Gastroesophageal sphincter (tissue), 3 donors: ENCODE results near the gene NDUFA1.
"Not testable (repeated sequence)": the region's sequence is repeated elsewhere in the genome, so short reads cannot be mapped to it uniquely, and the experiment has no call there.

Experiments
- CTCF ChIP-seq, 4 experiments: fragments of 200-600 bp in 2 of 4; fragments of 450-650 bp in 2 of 4; sonication (generic) in 1 of 4; IDR thresholded peaks; one replicate each; pipeline ENCODE4 v1.5.1; 2017 to 2019; ENCODE audit warnings: antibody characterized with exemption in 4 of 4, mild to moderate bottlenecking in 2 of 4, moderate library complexity in 2 of 4
- POLR2A ChIP-seq, 2 donors: fragments of 450-650 bp; IDR thresholded peaks; one replicate each; pipeline ENCODE4 v1.6.1; 2017; ENCODE audit warnings: antibody characterized with exemption in 2 of 2, mild to moderate bottlenecking in 2 of 2, moderate library complexity in 1 of 2

- not testable (repeated sequence) for TF ChIP-seq CTCF, POLR2A (IDR thresholded peaks at IDR 0.05)
Observed at GRCh38 chrX:119891961-119892692, 20.5 kb downstream of the NDUFA1 start.
